SK-N-DZ (cell line): ENCODE measurements around the gene MPDU1.
"Not testable (repeated sequence)": the region's sequence is repeated elsewhere in the genome, so short reads cannot be mapped to it uniquely, and the experiment has no call there.

Experiments used
- DNase-seq: peaks from one replicate; pipeline ENCODE4 v3.0.0-alpha.2; 2015; ENCODE audit warnings: low spot score

The MPDU1 gene

GRCh38 chr17:7580604-7581575 lies 2.8 kb upstream of the MPDU1 start:
- DNase-seq, result no peak

- DNase-seq, result no peak
Measured at GRCh38 chr17:7582396-7583252, 1.0 kb upstream of the MPDU1 start.

DNA sequence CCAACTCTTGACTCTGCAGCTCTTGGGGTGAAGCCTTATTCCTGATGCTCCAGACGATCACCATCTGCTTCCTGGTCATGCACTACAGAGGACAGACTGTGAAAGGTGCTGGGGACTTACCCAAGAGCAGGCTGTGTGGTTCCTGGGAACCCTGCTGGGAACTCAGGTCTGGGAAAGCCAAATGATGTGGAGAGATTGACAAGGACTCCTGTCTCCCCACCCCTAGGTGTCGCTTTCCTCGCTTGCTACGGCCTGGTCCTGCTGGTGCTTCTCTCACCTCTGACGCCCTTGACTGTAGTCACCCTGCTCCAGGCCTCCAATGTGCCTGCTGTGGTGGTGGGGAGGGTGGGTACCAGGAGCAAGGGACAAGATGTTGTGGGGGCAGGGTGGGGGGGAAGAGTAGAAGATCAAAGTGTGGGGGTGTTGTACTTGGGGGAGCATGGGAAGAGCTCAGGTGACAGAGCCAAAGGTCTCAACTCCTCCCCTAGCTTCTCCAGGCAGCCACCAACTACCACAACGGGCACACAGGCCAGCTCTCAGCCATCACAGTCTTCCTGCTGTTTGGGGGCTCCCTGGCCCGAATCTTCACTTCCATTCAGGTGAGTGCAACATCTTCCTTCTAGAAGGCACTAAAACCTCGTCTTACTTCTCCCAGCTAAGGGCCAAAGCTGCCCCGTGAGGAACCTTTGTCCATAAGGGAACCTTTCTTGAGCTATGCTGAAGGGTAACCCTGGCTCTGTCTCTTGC lies 3.2 kb downstream of the MPDU1 start:
- no peak for DNase-seq

- no peak for DNase-seq
Measured at GRCh38 chr17:7587420-7588151, 3.9 kb downstream of the MPDU1 start.

- no peak for DNase-seq
Measured at GRCh38 chr17:7588553-7589203, 5.0 kb downstream of the MPDU1 start.

GRCh38 chr17:7589204-7589868 lies 5.7 kb downstream of the MPDU1 start:
- no peak for DNase-seq

GRCh38 chr17:7589891-7590691 lies 6.4 kb downstream of the MPDU1 start, which contains the start of gene SOX15:
Gene SOX15 (minus strand): TSS chr17:7590094. CDS start chr17:7589676, 418 bp downstream.
- DNase-seq, result no peak

- DNase-seq, result no peak
Measured at GRCh38 chr17:7590743-7591142, 7.1 kb downstream of the MPDU1 start.

- DNase-seq, result no peak
Measured at GRCh38 chr17:7591596-7591995, 7.9 kb downstream of the MPDU1 start.

DNA sequence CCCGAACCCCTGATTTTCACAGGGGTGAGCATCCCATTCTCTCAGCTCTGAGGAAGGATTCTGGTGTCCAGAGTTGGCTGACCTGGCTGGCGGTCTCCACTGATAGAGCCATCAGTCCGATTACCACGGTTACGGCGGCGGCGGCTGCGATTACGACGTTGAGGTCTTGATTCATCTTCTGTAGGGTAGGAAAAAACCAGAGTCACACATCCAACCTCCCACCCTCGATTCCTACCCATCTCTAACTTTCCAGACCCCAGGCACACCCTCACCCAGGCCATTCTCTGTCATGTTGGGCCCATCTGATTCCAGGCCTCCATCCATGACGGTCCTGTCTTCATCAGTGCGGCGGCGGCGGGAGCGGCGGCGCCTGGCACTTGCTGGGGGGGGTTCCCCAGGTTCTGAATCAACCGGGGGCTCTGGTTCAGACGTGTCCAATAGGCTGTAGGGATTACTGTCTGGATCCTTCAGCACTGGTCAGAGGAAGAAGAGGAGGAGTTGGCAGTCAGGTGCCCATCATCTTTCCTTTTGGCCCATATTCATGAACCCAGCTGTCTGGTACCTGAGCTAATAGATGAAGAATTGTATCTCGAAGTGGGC lies 8.9 kb downstream of the MPDU1 start:
- no peak for DNase-seq

- DNase-seq, result no peak
Measured at GRCh38 chr17:7593296-7593695, 9.6 kb downstream of the MPDU1 start.

GRCh38 chr17:7597561-7597960 lies 13.9 kb downstream of the MPDU1 start:
- not testable (repeated sequence) for DNase-seq

DNA sequence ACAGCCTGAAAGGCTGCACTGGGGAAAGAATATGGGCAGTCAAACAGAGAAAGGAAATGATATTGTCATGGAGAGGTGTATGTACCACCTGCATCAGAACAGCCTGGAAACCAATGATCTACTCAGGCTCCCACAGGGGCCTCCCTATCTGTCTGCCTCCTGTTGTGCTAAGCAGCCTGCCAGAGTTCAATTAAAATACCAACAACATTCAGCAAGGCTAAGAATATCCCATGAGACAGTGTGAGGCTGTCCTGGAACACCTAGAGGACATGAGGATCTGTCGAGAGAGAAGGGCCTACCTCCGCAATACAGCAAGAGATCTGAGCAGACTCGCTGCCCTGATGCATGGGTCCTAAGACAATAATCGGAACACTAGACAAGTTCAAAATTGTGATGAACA lies 22.6 kb downstream of the MPDU1 start:
- no peak for DNase-seq

DNA sequence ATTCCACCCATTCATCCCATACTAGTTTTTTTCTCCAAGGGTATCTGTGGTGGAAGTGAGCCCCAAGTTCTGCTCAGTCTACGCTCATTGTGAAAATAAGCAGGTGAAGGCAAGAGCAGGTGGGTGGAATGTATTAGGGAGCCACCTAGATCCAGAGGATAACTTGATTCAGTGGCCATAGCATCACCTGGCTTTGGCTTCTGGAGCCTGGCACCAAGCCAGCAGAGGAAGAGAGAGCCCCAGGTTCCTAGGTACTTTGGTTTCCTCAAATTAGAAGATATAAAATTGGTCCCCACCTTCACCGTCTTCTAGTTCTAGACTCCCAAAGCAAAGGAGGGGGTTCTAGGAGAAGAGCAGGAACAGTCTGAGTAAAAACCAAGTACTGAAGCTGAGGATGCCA lies 27.0 kb downstream of the MPDU1 start:
- DNase-seq, result no peak

GRCh38 chr17:7611635-7612293 lies 28.1 kb downstream of the MPDU1 start:
- no peak for DNase-seq

DNA sequence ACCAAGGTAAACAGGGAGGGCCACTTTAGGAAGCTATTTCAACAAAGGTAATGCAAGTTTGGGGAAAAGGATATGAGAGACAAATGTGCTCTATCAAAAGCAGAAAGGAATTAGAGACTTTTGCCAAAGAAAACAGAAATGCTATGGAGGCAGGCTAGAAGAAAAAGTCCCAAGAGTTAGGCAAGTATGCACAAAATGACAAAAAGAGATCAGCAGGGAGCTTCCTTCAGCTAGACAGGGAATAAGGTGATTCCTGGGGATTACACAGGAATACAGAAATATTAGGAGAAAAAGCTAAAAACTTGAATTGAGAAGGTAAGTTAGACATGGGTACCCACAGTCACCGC lies 28.6 kb downstream of the MPDU1 start:
- DNase-seq, result no peak

- DNase-seq, result no peak
Measured at GRCh38 chr17:7613769-7614424, 30.2 kb downstream of the MPDU1 start.
